ENCODE results near the gene RPS15A. TPM values are rescaled to one million over a fixed set of nuclear protein-coding genes. Genes with fewer than 3 reads are reported as not detected.
"Not testable (repeated sequence)": the region's sequence is repeated elsewhere in the genome, so short reads cannot be mapped to it uniquely, and the experiment has no call there.

Gene RPS15A
- polyA plus RNA-seq, 3 donors, result 1,209 to 2,855 (median 1,397) TPM

- H3K27me3 Mint-ChIP-seq (ENCODE audit: low read depth in 3 of 3); H4K20me1 ChIP-seq (ENCODE audit: insufficient read depth, low read length); H3K79me2 ChIP-seq (ENCODE audit: insufficient read depth, low read length); H3K4me2 ChIP-seq (replicated peaks; ENCODE audit: extremely low read depth, low read length, poor library complexity, severe bottlenecking); H3K27ac ChIP-seq (ENCODE audit: low read depth in 1 of 2, low read length in 2 of 2); H3K9me3 ChIP-seq (replicated peaks in 1 of 2; ENCODE audit: control insufficient read depth in 1 of 2, insufficient read depth in 1 of 2, low read length in 2 of 2); H2AFZ ChIP-seq (ENCODE audit: insufficient read depth, low read depth, low read length, poor library complexity, severe bottlenecking); H3K36me3 ChIP-seq (replicated peaks in 1 of 2; ENCODE audit: control insufficient read depth in 1 of 2, insufficient read depth in 2 of 2, low read length in 2 of 2); H3K4me1 Mint-ChIP-seq; H3K4me3 Mint-ChIP-seq; intact Hi-C loops (cut with micrococcal nuclease); H3K9ac ChIP-seq (ENCODE audit: insufficient read depth, low read length, poor library complexity, severe bottlenecking); H3K4me3 ChIP-seq (replicated peaks in 1 of 3; ENCODE audit: low read depth in 2 of 3, low read length in 3 of 3); H3K36me3 Mint-ChIP-seq; DNase-seq; H3K27me3 ChIP-seq (ENCODE audit: control insufficient read depth in 2 of 2, insufficient read depth in 2 of 2, low read length in 2 of 2); H3K27ac Mint-ChIP-seq; H3K4me1 ChIP-seq (ENCODE audit: control insufficient read depth in 1 of 2, insufficient read depth in 2 of 2, low read length in 2 of 2): not testable (repeated sequence)
- 98% methylated on average over 8 of the region's 27 CpGs for WGBS (ENCODE audit: insufficient coverage)
- peaks cover 0 to 11% (median 3%) of the 10 kb centered on the region in 7 donors for H3K9me3 Mint-ChIP-seq
These were observed 55.9 kb downstream of the RPS15A start for GRCh38 chr16:18734279-18734678.

Other genes with a start within 250 kb of the RPS15A start
- gene NOMO2, start 228.2 kb downstream of the RPS15A start, polyA plus RNA-seq, result 10 to 100 TPM; 26.1 to 76.8 (median 66.0) TPM
- gene ARL6IP1, start 11.2 kb upstream of the RPS15A start, polyA plus RNA-seq, result 100 to 1,000 TPM in 2 of 3 donors, 10 to 100 TPM in 1; 89.0 to 158 (median 142) TPM
- gene SMG1, start 136.1 kb upstream of the RPS15A start, polyA plus RNA-seq, result 10 to 100 TPM in 1 of 3 donors, 1 to 10 TPM in 2; 2.4 to 31.8 (median 7.1) TPM
- gene TMC7, start 193.6 kb upstream of the RPS15A start, polyA plus RNA-seq, result not detected